WTC11 (cell line): ENCODE data around the gene ABCC4. TPM values are rescaled to one million over a fixed set of nuclear protein-coding genes. Genes with fewer than 3 reads are reported as not detected.

Experiments used
- AFF4 ChIP-seq: sonication (generic); formaldehyde crosslinking; IDR thresholded peaks from 2 replicates; pipeline ENCODE4 v1.8.1; 2023; ENCODE audit warnings: mild to moderate bottlenecking, missing genetic modification reagents, borderline replicate concordance
- CREM ChIP-seq: sonication (generic); formaldehyde crosslinking; IDR thresholded peaks from 2 replicates; pipeline ENCODE4 v1.8.1; 2022; ENCODE audit warnings: mild to moderate bottlenecking, missing genetic modification reagents, moderate library complexity
- E2F1 ChIP-seq: sonication (generic); formaldehyde crosslinking; IDR thresholded peaks from 2 replicates; pipeline ENCODE4 v1.8.0; 2022; ENCODE audit warnings: mild to moderate bottlenecking, missing genetic modification reagents
- EMX1 ChIP-seq: fragments of 250-450 bp; sonication (Bioruptor Pico); IDR thresholded peaks from 2 replicates; pipeline ENCODE4 v1.8.0; 2021; ENCODE audit warnings: mild to moderate bottlenecking
- ERG ChIP-seq: fragments of 250-450 bp; sonication (Bioruptor Pico); IDR thresholded peaks from 2 replicates; pipeline ENCODE4 v1.8.0; 2021; ENCODE audit warnings: mild to moderate bottlenecking
- ESRRA ChIP-seq: sonication (generic); formaldehyde crosslinking; IDR thresholded peaks from 2 replicates; pipeline ENCODE4 v1.8.1; 2022; ENCODE audit warnings: mild to moderate bottlenecking, missing genetic modification reagents, borderline replicate concordance
- KAT7 ChIP-seq: sonication (generic); formaldehyde crosslinking; IDR thresholded peaks from 2 replicates; pipeline ENCODE4 v1.8.1; 2023; ENCODE audit warnings: missing genetic modification reagents, mild to moderate bottlenecking, borderline replicate concordance
- MAX ChIP-seq: sonication (generic); formaldehyde crosslinking; IDR thresholded peaks from 2 replicates; pipeline ENCODE4 v1.8.0; 2022; ENCODE audit warnings: mild to moderate bottlenecking, missing genetic modification reagents
- MXD4 ChIP-seq: fragments of 250-450 bp; sonication (Bioruptor Pico); IDR thresholded peaks from 2 replicates; pipeline ENCODE4 v1.8.0; 2021; ENCODE audit warnings: mild to moderate bottlenecking, moderate library complexity, borderline replicate concordance
- NFATC4 ChIP-seq: fragments of 250-450 bp; sonication (Bioruptor Pico); IDR thresholded peaks from 2 replicates; pipeline ENCODE4 v1.9.0; 2021; ENCODE audit warnings: mild to moderate bottlenecking
- PRDM15 ChIP-seq: sonication (generic); formaldehyde crosslinking; IDR thresholded peaks from 2 replicates; pipeline ENCODE4 v1.8.0; 2022; ENCODE audit warnings: missing genetic modification reagents
- ZNF317 ChIP-seq: sonication (generic); formaldehyde crosslinking; IDR thresholded peaks from 2 replicates; pipeline ENCODE4 v1.8.1; 2023; ENCODE audit warnings: low read depth, mild to moderate bottlenecking, moderate library complexity, missing genetic modification reagents, borderline replicate concordance
- ZNF423 ChIP-seq: fragments of 250-450 bp; sonication (Bioruptor Pico); IDR thresholded peaks from 2 replicates; pipeline ENCODE4 v2.1.2; 2022; ENCODE audit warnings: mild to moderate bottlenecking, moderate library complexity
- ZNF425 ChIP-seq: fragments of 250-450 bp; sonication (Bioruptor Pico); conservative IDR thresholded peaks from 2 replicates; pipeline ENCODE4 v1.9.0; 2021; ENCODE audit warnings: mild to moderate bottlenecking
- ZSCAN18 ChIP-seq: fragments of 250-450 bp; sonication (Bioruptor Pico); IDR thresholded peaks from 2 replicates; pipeline ENCODE4 v2.1.2; 2022; ENCODE audit warnings: mild to moderate bottlenecking, moderate library complexity
- total RNA-seq: library from RNA; stranded (reverse); gene quantifications from 3 replicates; pipeline ENCODE4 v1.2.3, GENCODE V29; 2021

ABCC4 gene
- total RNA-seq, 1 experiment from 2014 or later = 7.2 TPM

GRCh38 chr13:95222733-95223018 is 78.6 kb downstream of the ABCC4 start (continued):
- TF ChIP-seq E2F1 (no peak), ZNF317 (CRISPR knock-in tag) (no peak), EMX1 (CRISPR knock-in tag) (no peak), ERG (CRISPR knock-in tag) (no peak), KAT7 (CRISPR knock-in tag) (no peak), ZNF425 (CRISPR knock-in tag) (no peak), ZSCAN18 (CRISPR knock-in tag) (no peak), NFATC4 (no peak), ZNF423 (CRISPR knock-in tag) (no peak), MAX (CRISPR knock-in tag) (no peak), ESRRA (CRISPR knock-in tag) (no peak), PRDM15 (CRISPR knock-in tag) (no peak), CREM (CRISPR knock-in tag) (no peak), MXD4 (CRISPR knock-in tag) (no peak), AFF4 (no peak)
